Neural crest cell (in vitro differentiated cells): ENCODE data around the gene KDM4C. TPM values are rescaled to one million over a fixed set of nuclear protein-coding genes. Genes with fewer than 3 reads are reported as not detected.

Source experiments
- DNase-seq: peaks from one replicate; pipeline ENCODE4 v3.0.0; 2021; ENCODE audit warnings: low read depth, mixed read lengths, low spot score
- H3K27ac Mint-ChIP-seq: one replicate; pipeline ENCODE4 v1.8.0; 2021; ENCODE audit warnings: mild to moderate bottlenecking, mixed read lengths; ENCODE audit not compliant: unreplicated experiment
- H3K27me3 Mint-ChIP-seq: 2 replicates; pipeline ENCODE4 v1.8.0; 2021; ENCODE audit warnings: low read depth, mild to moderate bottlenecking, mixed read lengths
- H3K36me3 Mint-ChIP-seq: 2 replicates; pipeline ENCODE4 v1.8.0; 2021; ENCODE audit warnings: low read depth, mild to moderate bottlenecking, mixed read lengths
- H3K4me1 Mint-ChIP-seq: 2 replicates; pipeline ENCODE4 v1.8.0; 2021; ENCODE audit warnings: mixed read lengths
- H3K4me3 Mint-ChIP-seq: one replicate; pipeline ENCODE4 v1.8.0; 2021; ENCODE audit warnings: mild to moderate bottlenecking, mixed read lengths
- H3K9me3 Mint-ChIP-seq: 2 replicates; pipeline ENCODE4 v1.8.0; 2021; ENCODE audit warnings: mixed read lengths
- CTCF ChIP-seq: fragments of 200-600 bp; sonication (generic); conservative IDR thresholded peaks from 2 replicates; pipeline ENCODE4 v1.5.0; 2021; ENCODE audit warnings: antibody characterized with exemption, mild to moderate bottlenecking
- total RNA-seq: library from RNA; stranded (reverse); gene quantifications from 2 replicates; pipeline ENCODE4 v1.2.1, GENCODE V29; 2021

The KDM4C gene
- total RNA-seq, 1 donor from 2014 or later = 11.2 TPM

- TF ChIP-seq CTCF = no peak
- no peaks in the 10 kb centered on the region for H3K9me3 Mint-ChIP-seq
- H3K4me3 Mint-ChIP-seq = no peak overlapping the region
- H3K4me1 Mint-ChIP-seq = no peaks in the 10 kb centered on the region
- no peak overlapping the region for H3K27ac Mint-ChIP-seq
- no peak for DNase-seq
- no peaks in the 10 kb centered on the region for H3K36me3 Mint-ChIP-seq
- H3K27me3 Mint-ChIP-seq = no peaks in the 10 kb centered on the region
Measured at GRCh38 chr9:6816581-6816980, 58.8 kb downstream of the KDM4C start.

GRCh38 chr9:6818292-6818922 is 60.6 kb downstream of the KDM4C start:
- no peak overlapping the region for H3K27ac Mint-ChIP-seq
- no peaks in the 10 kb centered on the region for H3K4me1 Mint-ChIP-seq
- H3K36me3 Mint-ChIP-seq = no peaks in the 10 kb centered on the region
- DNase-seq = no peak
- no peaks in the 10 kb centered on the region for H3K27me3 Mint-ChIP-seq
- H3K9me3 Mint-ChIP-seq = no peaks in the 10 kb centered on the region
- TF ChIP-seq CTCF = no peak
- H3K4me3 Mint-ChIP-seq = no peak overlapping the region

GRCh38 chr9:6819112-6819511 is 61.3 kb downstream of the KDM4C start:
- Mint-ChIP-seq H3K36me3 (no peaks in the 10 kb centered on the region), H3K4me3 (no peak overlapping the region), H3K4me1 (no peaks in the 10 kb centered on the region), H3K9me3 (no peaks in the 10 kb centered on the region), H3K27me3 (no peaks in the 10 kb centered on the region), H3K27ac (no peak overlapping the region)
- TF ChIP-seq CTCF = no peak
- DNase-seq = no peak

GRCh38 chr9:6819529-6819928 is 61.8 kb downstream of the KDM4C start:
- H3K9me3 Mint-ChIP-seq = no peaks in the 10 kb centered on the region

GRCh38 chr9:6822696-6823095 is 64.9 kb downstream of the KDM4C start:
- no peaks in the 10 kb centered on the region for H3K9me3 Mint-ChIP-seq
- H3K27ac Mint-ChIP-seq = no peak overlapping the region
- no peaks in the 10 kb centered on the region for H3K36me3 Mint-ChIP-seq

More at GRCh38 chr9:6819529-6819928, 61.8 kb downstream of the KDM4C start:
- H3K27ac Mint-ChIP-seq = no peak overlapping the region
- H3K4me1 Mint-ChIP-seq = no peaks in the 10 kb centered on the region
- no peak for TF ChIP-seq CTCF
- no peaks in the 10 kb centered on the region for H3K27me3 Mint-ChIP-seq
- H3K4me3 Mint-ChIP-seq = no peak overlapping the region
- no peaks in the 10 kb centered on the region for H3K36me3 Mint-ChIP-seq
- DNase-seq = no peak

More at GRCh38 chr9:6822696-6823095, 64.9 kb downstream of the KDM4C start:
- no peak for DNase-seq
- Mint-ChIP-seq H3K4me1 (peaks cover 4% of the 10 kb centered on the region), H3K27me3 (no peaks in the 10 kb centered on the region), H3K4me3 (no peak overlapping the region)
- no peak for TF ChIP-seq CTCF
